Subcutaneous adipose tissue (tissue), 4 donors: Measurements from ENCODE around the gene DAAM2. TPM values are rescaled to one million over a fixed set of nuclear protein-coding genes. Genes with fewer than 3 reads are reported as not detected.

Source experiments
- CTCF ChIP-seq: fragments of 450-650 bp; IDR thresholded peaks from one replicate; pipeline ENCODE4 v1.5.1; 2016; ENCODE audit warnings: low read depth, mild to moderate bottlenecking, control low read depth, antibody characterized with exemption, moderate library complexity
- total RNA-seq, 4 donors: library from RNA; depleted of rRNA; stranded (reverse); fragments of >200 nt; gene quantifications; one replicate each; pipeline ENCODE4 v1.1.0, GENCODE V29; 2016

The DAAM2 gene
- total RNA-seq, 4 donors from 2014 or later, result 36.7 to 125 (median 53.2) TPM

GRCh38 chr6:39893286-39893685 lies 101.1 kb downstream of the DAAM2 start:
- TF ChIP-seq CTCF, result no peak

GRCh38 chr6:39896701-39897100 lies 104.5 kb downstream of the DAAM2 start:
- no peak for TF ChIP-seq CTCF

- no peak for TF ChIP-seq CTCF
These were observed 105.5 kb downstream of the DAAM2 start for GRCh38 chr6:39897698-39898097.

GRCh38 chr6:39898625-39899024 lies 106.4 kb downstream of the DAAM2 start:
- TF ChIP-seq CTCF, result no peak

- TF ChIP-seq CTCF, result no peak
These were observed 107.5 kb downstream of the DAAM2 start for GRCh38 chr6:39899554-39900295.

- no peak for TF ChIP-seq CTCF
These were observed 109.0 kb downstream of the DAAM2 start for GRCh38 chr6:39901116-39901655.

GRCh38 chr6:39901670-39902069 lies 109.5 kb downstream of the DAAM2 start:
- no peak for TF ChIP-seq CTCF
